ENCODE measurements around the gene CCDC27.

GRCh38 chr1:3772715-3773571 lies 20.7 kb downstream of the CCDC27 start, which contains the start of gene SMIM1:
- no peak for TF ChIP-seq CTCF (IDR thresholded peaks at IDR 0.05)
- TF ChIP-seq POLR2A (IDR thresholded peaks at IDR 0.05) = no peak

Data from Peyer's patch (tissue), 4 donors.